H1 (cell line): ENCODE measurements around the gene HMGCS2. TPM values are rescaled to one million over a fixed set of nuclear protein-coding genes. Genes with fewer than 3 reads are reported as not detected.

Experiments used
- CTCF ChIA-PET: fragments of 300-600 bp; sonication (Branson Sonifier 250); formaldehyde crosslinking; loops from one replicate; lab custom pipeline; 2021; ENCODE audit not compliant: partially characterized antibody; lab: Charles Lee
- POLR2A ChIA-PET: fragments of 300-600 bp; sonication (Branson Sonifier 250); formaldehyde crosslinking; loops from one replicate; lab custom pipeline; 2021; ENCODE audit warnings: inconsistent platforms; ENCODE audit not compliant: partially characterized antibody; lab: Charles Lee
- DNase-seq, 2 experiments: peaks; one replicate each; pipeline versions ENCODE4 v3.0.0 to v3.0.0-alpha.2; 2010 to 2022; ENCODE audit warnings: low spot score in 2 of 2, low read depth in 1 of 2, mixed read lengths in 1 of 2
- FAIRE-seq: peaks from 2 replicates; lab custom pipeline; 2011; peaks lifted over from hg19 to GRCh38; lab: Jason Lieb, UNC
- H2AFZ ChIP-seq: 2 replicates; pipeline ENCODE4 v1.8.1; 2012; ENCODE audit warnings: low read length, inconsistent platforms
- H2AK5ac ChIP-seq: 2 replicates; pipeline ENCODE4 v1.6.1; 2013; ENCODE audit warnings: low read depth, low read length
- H2BK120ac ChIP-seq: replicated peaks from 2 replicates; pipeline ENCODE3; 2013; ENCODE audit warnings: low read depth, low read length, inconsistent platforms
- H2BK12ac ChIP-seq: 2 replicates; pipeline ENCODE4 v1.6.1; 2013; ENCODE audit warnings: low read depth, low read length
- H2BK15ac ChIP-seq: 2 replicates; pipeline ENCODE4 v1.6.1; 2013; ENCODE audit warnings: low read length
- H2BK20ac ChIP-seq: 2 replicates; pipeline ENCODE4 v1.6.1; 2013; ENCODE audit warnings: low read length
- H2BK5ac ChIP-seq: 2 replicates; pipeline ENCODE4 v1.6.1; 2013; ENCODE audit warnings: low read depth, low read length
- H3K14ac ChIP-seq: 2 replicates; pipeline ENCODE4 v1.6.1; 2013; ENCODE audit warnings: inconsistent platforms; ENCODE audit not compliant: insufficient read length
- H3K18ac ChIP-seq: 2 replicates; pipeline ENCODE4 v1.6.1; 2013; ENCODE audit warnings: low read length; ENCODE audit errors: extremely low read depth
- H3K23ac ChIP-seq: 2 replicates; pipeline ENCODE4 v1.6.1; 2013; ENCODE audit warnings: inconsistent platforms; ENCODE audit not compliant: insufficient read length
- H3K23me2 ChIP-seq: 2 replicates; pipeline ENCODE4 v1.6.1; 2013; ENCODE audit warnings: low read depth, low read length
- H3K27ac ChIP-seq: 2 replicates; pipeline ENCODE4 v1.6.1; 2011; ENCODE audit warnings: low read depth, low read length, inconsistent platforms
- H3K27me3 ChIP-seq, 4 experiments: replicated peaks in 1 of 4; 1 replicate in 1 of 4; 2 replicates in 3 of 4; pipeline versions ENCODE4 v1.6.1 to v1.8.1; 2011 to 2013; ENCODE audit warnings: low read length in 3 of 4, mild to moderate bottlenecking in 3 of 4, inconsistent platforms in 2 of 4, mixed read lengths in 2 of 4, moderate library complexity in 1 of 4; ENCODE audit not compliant: control insufficient read depth in 3 of 4, insufficient read depth in 3 of 4; ENCODE audit errors: extremely low read depth in 1 of 4
- H3K36me3 ChIP-seq, 4 experiments: 2 replicates each; pipeline versions ENCODE4 v1.6.1 to v1.8.1; 2011 to 2013; ENCODE audit warnings: mild to moderate bottlenecking in 4 of 4, low read length in 3 of 4, moderate library complexity in 2 of 4, control low read depth in 1 of 4, inconsistent platforms in 1 of 4; ENCODE audit not compliant: insufficient read depth in 4 of 4, control insufficient read depth in 2 of 4
- H3K4ac ChIP-seq: replicated peaks from 2 replicates; pipeline ENCODE3; 2013; ENCODE audit warnings: low read length, low read depth, mixed read lengths, inconsistent platforms; ENCODE audit not compliant: insufficient read length
- H3K4me1 ChIP-seq, 4 experiments: replicated peaks in 1 of 4; 1 replicate in 1 of 4; 2 replicates in 3 of 4; pipeline versions ENCODE4 v1.6.1 to v1.8.1; 2011 to 2013; ENCODE audit warnings: low read length in 3 of 4, inconsistent platforms in 2 of 4, mixed read lengths in 1 of 4; ENCODE audit not compliant: insufficient read depth in 4 of 4, control insufficient read depth in 3 of 4
- H3K4me2 ChIP-seq, 2 experiments: 2 replicates each; pipeline versions ENCODE4 v1.6.1 to v1.8.1; 2011 to 2013; ENCODE audit warnings: low read depth in 2 of 2, low read length in 2 of 2, control low read depth in 1 of 2, inconsistent platforms in 1 of 2, mild to moderate bottlenecking in 1 of 2; ENCODE audit not compliant: insufficient read depth in 1 of 2
- H3K4me3 ChIP-seq, 4 experiments: fragments of 200-600, 300-600 bp in 1 of 4; sonication (generic), shearing (Covaris generic), sonication (Bioruptor Twin) in 1 of 4; 2 replicates each; pipeline versions ENCODE4 v1.5.1 to v1.8.1; 2011 to 2016; ENCODE audit warnings: low read length in 4 of 4, low read depth in 3 of 4, control low read depth in 2 of 4, inconsistent platforms in 2 of 4, mild to moderate bottlenecking in 2 of 4, mixed read lengths in 1 of 4, moderate library complexity in 1 of 4; ENCODE audit not compliant: insufficient read depth in 2 of 4; ENCODE audit errors: extremely low read depth in 1 of 4
- H3K56ac ChIP-seq: replicated peaks from 2 replicates; pipeline ENCODE3; 2013; ENCODE audit warnings: low read depth, mild to moderate bottlenecking, mixed read lengths, low read length, inconsistent platforms; ENCODE audit not compliant: insufficient read length
- H3K79me1 ChIP-seq: 2 replicates; pipeline ENCODE4 v1.6.1; 2013; ENCODE audit warnings: low read depth, low read length, control low read depth
- H3K79me2 ChIP-seq, 2 experiments: 2 replicates each; pipeline versions ENCODE4 v1.6.1 to v1.8.1; 2012 to 2013; ENCODE audit warnings: low read length in 2 of 2, mild to moderate bottlenecking in 2 of 2, inconsistent platforms in 1 of 2; ENCODE audit not compliant: insufficient read depth in 2 of 2, control insufficient read depth in 1 of 2
- H3K9ac ChIP-seq, 4 experiments: replicated peaks in 1 of 4; 1 replicate in 1 of 4; 2 replicates in 3 of 4; pipeline versions ENCODE4 v1.6.1 to v1.8.1; 2011 to 2013; ENCODE audit warnings: low read depth in 3 of 4, low read length in 3 of 4, control low read depth in 2 of 4, mild to moderate bottlenecking in 2 of 4, moderate library complexity in 2 of 4, inconsistent platforms in 1 of 4; ENCODE audit errors: extremely low read depth in 1 of 4
- H3K9me3 ChIP-seq, 2 experiments: 2 replicates each; pipeline versions ENCODE4 v1.6.1 to v1.8.1; 2012 to 2013; ENCODE audit warnings: mild to moderate bottlenecking in 2 of 2, moderate library complexity in 2 of 2, control low read depth in 1 of 2, inconsistent platforms in 1 of 2, low read depth in 1 of 2, low read length in 1 of 2, mixed read lengths in 1 of 2; ENCODE audit not compliant: insufficient read depth in 2 of 2
- H4K20me1 ChIP-seq, 2 experiments: replicated peaks in 1 of 2; 2 replicates each; pipeline versions ENCODE3 to v1.8.1; 2011 to 2013; ENCODE audit warnings: inconsistent platforms in 2 of 2, low read length in 2 of 2, mild to moderate bottlenecking in 1 of 2; ENCODE audit not compliant: insufficient read depth in 2 of 2, control insufficient read depth in 1 of 2
- H4K5ac ChIP-seq: 2 replicates; pipeline ENCODE4 v1.6.1; 2013; ENCODE audit warnings: low read length, low read depth, mixed read lengths, inconsistent platforms; ENCODE audit not compliant: insufficient read length
- H4K8ac ChIP-seq: 2 replicates; pipeline ENCODE4 v1.8.0; 2013; ENCODE audit warnings: mild to moderate bottlenecking, moderate library complexity, low read length, inconsistent platforms; ENCODE audit not compliant: insufficient read depth; ENCODE audit errors: extremely low read depth
- H4K91ac ChIP-seq: replicated peaks from 2 replicates; pipeline ENCODE3; 2013; ENCODE audit warnings: low read length, mixed read lengths, inconsistent platforms; ENCODE audit not compliant: insufficient read length
- ASH2L ChIP-seq: fragments of 200-600, 300-600 bp; sonication (generic); IDR thresholded peaks from one replicate; pipeline ENCODE4 v1.7.1; 2017; ENCODE audit warnings: low read length
- CTBP2 ChIP-seq: IDR thresholded peaks from 2 replicates; pipeline ENCODE4 v1.7.0; 2011; ENCODE audit warnings: borderline replicate concordance, mild to moderate bottlenecking, moderate library complexity, mixed read lengths, low read length; ENCODE audit not compliant: insufficient read depth, insufficient read length
- NRF1 ChIP-seq: IDR thresholded peaks from 2 replicates; pipeline ENCODE4 v1.6.1; 2011; ENCODE audit warnings: mild to moderate bottlenecking, low read depth, low read length, improper control_type of control experiment
- RAD21 ChIP-seq, 2 experiments: IDR thresholded peaks in 1 of 2; conservative IDR thresholded peaks in 1 of 2; 2 replicates each; pipeline ENCODE4 v1.6.1; 2011; ENCODE audit warnings: low read depth in 2 of 2, low read length in 2 of 2, improper control_type of control experiment in 1 of 2, inconsistent platforms in 1 of 2, mild to moderate bottlenecking in 1 of 2, moderate library complexity in 1 of 2
- SIN3A ChIP-seq, 2 experiments: IDR thresholded peaks in 1 of 2; conservative IDR thresholded peaks in 1 of 2; 2 replicates each; pipeline ENCODE4 v1.6.1; 2011 to 2012; ENCODE audit warnings: low read length in 2 of 2, improper control_type of control experiment in 1 of 2, low read depth in 1 of 2, mild to moderate bottlenecking in 1 of 2
- SP2 ChIP-seq: IDR thresholded peaks from 2 replicates; pipeline ENCODE4 v1.6.1; 2012; ENCODE audit warnings: mild to moderate bottlenecking, low read length, inconsistent platforms
- SUZ12 ChIP-seq: fragments of 200-600 bp; sonication (generic); IDR thresholded peaks from 2 replicates; pipeline ENCODE4 v1.6.1; 2012; ENCODE audit warnings: mild to moderate bottlenecking, inconsistent platforms, low read length, moderate library complexity, mixed read lengths
- ZNF274 ChIP-seq: IDR thresholded peaks from 2 replicates; pipeline ENCODE4 v1.7.0; 2012; ENCODE audit warnings: low read length, borderline replicate concordance; ENCODE audit errors: extremely low read depth
- WGBS, 2 experiments: shearing (Covaris generic) in 1 of 2; methylation state at CpG; one replicate each; pipeline versions ENCODE4 v1.1.6 to v1.1.7; 2013 to 2015; ENCODE audit warnings: low lambda C conversion rate in 2 of 2, mixed read lengths in 2 of 2, inconsistent platforms in 1 of 2, low coverage in 1 of 2, missing lambda C conversion rate in 1 of 2; ENCODE audit not compliant: insufficient replicate concordance in 2 of 2, insufficient coverage in 1 of 2, insufficient read length in 1 of 2; ENCODE audit errors: extremely low coverage in 1 of 2, missing lambda C conversion rate in 1 of 2; 5-methylcytosine and 5-hydroxymethylcytosine counted together
- polyA plus RNA-seq, 7 experiments: library from polyadenylated mRNA; depleted of rRNA in 3 of 7; stranded (reverse) in 5 of 7; unstranded in 2 of 7; fragments of >200 nt in 5 of 7; fragments of 200-250 nt in 2 of 7; gene quantifications; 1 replicate in 5 of 7; 2 replicates in 1 of 7; 4 replicates in 1 of 7; pipeline versions ENCODE4 v1.2.1 to v1.2.3, GENCODE V29; 2011 to 2013; ENCODE audit warnings: missing spikeins in 2 of 7, mixed read lengths in 2 of 7
- total RNA-seq: library from RNA; stranded (reverse); fragmentation: NEBNext Ultra II Directional; extraction: Animal tissue kit (Norgen Biotek cat#: 25700); gene quantifications from 2 replicates; pipeline ENCODE4 v1.2.1, GENCODE V29; 2021
- TF ChIP-seq, protein P1 (sequence below): IDR thresholded peaks from 2 replicates; pipeline ENCODE4 v1.6.1; 2011; ENCODE audit warnings: low read depth, mild to moderate bottlenecking, low read length; ENCODE audit not compliant: insufficient read depth

HMGCS2 gene
- total and polyA plus RNA-seq, 2 of the 8 experiments (the other 6 are each of a cell fraction or from before 2014, with no cell fraction given), result not detected

DNA sequence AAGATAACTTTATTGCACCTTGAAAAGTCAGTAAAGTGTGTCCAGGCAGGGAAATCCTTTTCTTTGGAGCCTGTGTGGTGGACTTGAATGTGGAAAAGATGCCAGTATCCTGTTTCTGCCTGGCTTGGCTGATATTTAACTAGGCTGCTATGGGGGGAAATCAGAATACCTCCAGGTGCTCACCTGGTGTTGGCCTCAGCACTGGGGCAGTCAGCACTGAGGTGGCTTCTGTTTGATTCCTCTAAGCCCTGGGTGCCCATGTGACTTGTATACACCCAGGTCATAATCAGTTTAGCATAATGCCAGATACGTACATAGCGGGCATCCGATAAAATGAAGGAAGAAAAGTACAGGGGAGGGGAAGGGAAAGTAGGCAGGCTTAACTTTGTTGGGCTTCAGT lies 49.7 kb downstream of the HMGCS2 start:
- WGBS, 2 experiments, result 90% methylated on average over 3 of the region's 3 CpGs; no CpG with 5 or more reads in 1 of the 2 experiments
- Histone ChIP-seq H3K23ac (no peak overlapping the region), H4K91ac (no peak overlapping the region), H3K9me3 (no peaks in the 10 kb centered on the region), H2BK5ac (no peak overlapping the region), H3K27ac (no peak overlapping the region), H3K36me3 (peaks cover 16 to 67% (median 36%) of the 10 kb centered on the region in 4 experiments), H4K5ac (no peak overlapping the region), H2BK12ac (no peak overlapping the region), H2AK5ac (no peak overlapping the region), H3K27me3 (no peaks in the 10 kb centered on the region), H2BK120ac (no peak overlapping the region), H3K9ac (no peak overlapping the region), H3K4me1 (peaks cover 12 to 23% (median 17%) of the 10 kb centered on the region in 4 experiments), H3K4ac (no peak overlapping the region), H3K56ac (no peak overlapping the region), H2AFZ (no peak overlapping the region), H3K18ac (no peak overlapping the region), H3K79me1 (peaks cover 47% of the 10 kb centered on the region), H3K4me3 (no peak overlapping the region), H4K20me1 (peaks cover 56 to 58% of the 10 kb centered on the region in 2 experiments), H3K79me2 (peaks cover 66 to 100% of the 10 kb centered on the region in 2 experiments), H3K4me2 (no peak overlapping the region; a peak in 1 of 4 replicates), H4K8ac (no peak overlapping the region), H2BK15ac (no peak overlapping the region), H3K23me2 (peaks cover 3% of the 10 kb centered on the region; the same call in 1 of the 2 replicates), H3K14ac (no peak overlapping the region), H2BK20ac (no peak overlapping the region)
- no peak for FAIRE-seq
- no peak for DNase-seq
- TF ChIP-seq NRF1 (no peak), CTBP2 (no peak), RAD21 (IDR thresholded peaks at IDR 0.05 in 1 of 2, conservative IDR thresholded peaks at IDR 0.05 in 1 of 2; ENCODE audit: low read depth in 2 of 2, low read length in 2 of 2) (no peak), SIN3A (conservative IDR thresholded peaks at IDR 0.05 in 1 of 2, IDR thresholded peaks at IDR 0.05 in 1 of 2; ENCODE audit: low read depth in 1 of 2, low read length in 2 of 2) (no peak), ASH2L (no peak), SUZ12 (no peak), ZNF274 (no peak), SP2 (no peak)
- TF ChIP-seq, protein P1, sequence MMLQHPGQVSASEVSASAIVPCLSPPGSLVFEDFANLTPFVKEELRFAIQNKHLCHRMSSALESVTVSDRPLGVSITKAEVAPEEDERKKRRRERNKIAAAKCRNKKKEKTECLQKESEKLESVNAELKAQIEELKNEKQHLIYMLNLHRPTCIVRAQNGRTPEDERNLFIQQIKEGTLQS, result no peak
- POLR2A ChIA-PET, result interaction anchor here (1.3 to 20.1 kb wide), 4 partner anchors 10 to 21 kb away, joined by 5 to 425 read pairs (median 184); no protein-coding TSS in a partner anchor
- CTCF ChIA-PET, result interaction anchor here (1.0 kb wide), 1 partner anchor 9 kb away, joined by 4 read pairs; no protein-coding TSS in a partner anchor
